ENCODE results near the gene SIM2.

The SIM2 gene

DNA sequence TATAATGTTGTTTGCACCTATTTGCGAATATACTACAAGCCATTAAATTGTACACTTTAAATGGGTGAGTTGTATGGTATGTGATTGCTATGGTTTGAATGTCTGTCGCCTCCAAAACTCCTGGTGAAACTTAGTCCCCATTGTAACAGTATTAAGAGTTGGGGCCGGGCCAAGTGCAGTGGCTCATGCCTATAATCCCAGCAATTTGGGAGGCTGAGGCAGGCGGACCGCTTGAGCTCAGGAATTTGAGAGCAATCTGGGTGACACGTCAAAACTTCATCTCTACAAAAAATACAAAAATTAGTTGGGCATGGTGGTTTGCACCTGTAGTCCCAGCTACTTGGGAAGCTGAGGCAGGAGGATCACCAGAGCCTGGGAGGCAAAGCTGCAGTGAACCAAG lies 12.0 kb upstream of the SIM2 start:
- no peak for DNase-seq

DNA sequence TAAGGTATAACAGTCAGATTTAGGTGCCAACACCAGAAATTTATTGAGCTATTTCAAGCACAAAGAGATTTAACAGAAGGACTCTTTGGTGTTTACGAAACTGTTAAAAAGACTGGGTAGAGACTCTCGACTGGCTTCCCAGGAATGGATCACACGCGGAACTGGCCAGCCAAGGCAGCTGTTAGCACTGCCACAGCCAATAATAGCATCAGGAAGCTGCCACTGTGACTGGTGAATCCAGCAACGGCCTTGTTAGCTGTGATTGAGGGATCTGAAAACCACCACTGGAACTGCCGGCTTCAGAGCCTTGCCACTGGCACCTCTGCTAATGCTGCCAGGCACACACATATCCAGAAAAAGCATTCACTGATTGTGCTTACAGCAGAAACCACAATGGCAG lies 10.6 kb upstream of the SIM2 start:
- no peak for DNase-seq

DNA sequence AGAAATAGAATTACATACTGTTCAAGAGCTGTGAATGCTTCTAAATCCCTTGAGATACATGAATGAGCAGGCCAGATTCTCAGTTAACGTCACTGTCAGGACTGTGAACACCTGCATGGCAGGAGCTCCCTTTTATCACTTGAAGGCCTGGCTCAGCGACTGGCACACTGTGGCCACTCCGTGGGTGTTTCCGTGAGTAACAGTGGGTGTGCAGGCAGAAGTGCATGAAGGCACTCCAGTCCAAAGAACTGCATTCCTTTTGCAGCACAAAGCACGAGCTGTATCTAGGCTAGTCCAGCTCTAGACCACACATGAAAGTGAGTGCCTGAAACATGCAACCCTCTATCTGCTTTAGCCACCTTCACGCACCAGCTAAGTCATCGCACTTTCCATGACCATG lies 9.6 kb upstream of the SIM2 start:
- DNase-seq: no peak

DNA sequence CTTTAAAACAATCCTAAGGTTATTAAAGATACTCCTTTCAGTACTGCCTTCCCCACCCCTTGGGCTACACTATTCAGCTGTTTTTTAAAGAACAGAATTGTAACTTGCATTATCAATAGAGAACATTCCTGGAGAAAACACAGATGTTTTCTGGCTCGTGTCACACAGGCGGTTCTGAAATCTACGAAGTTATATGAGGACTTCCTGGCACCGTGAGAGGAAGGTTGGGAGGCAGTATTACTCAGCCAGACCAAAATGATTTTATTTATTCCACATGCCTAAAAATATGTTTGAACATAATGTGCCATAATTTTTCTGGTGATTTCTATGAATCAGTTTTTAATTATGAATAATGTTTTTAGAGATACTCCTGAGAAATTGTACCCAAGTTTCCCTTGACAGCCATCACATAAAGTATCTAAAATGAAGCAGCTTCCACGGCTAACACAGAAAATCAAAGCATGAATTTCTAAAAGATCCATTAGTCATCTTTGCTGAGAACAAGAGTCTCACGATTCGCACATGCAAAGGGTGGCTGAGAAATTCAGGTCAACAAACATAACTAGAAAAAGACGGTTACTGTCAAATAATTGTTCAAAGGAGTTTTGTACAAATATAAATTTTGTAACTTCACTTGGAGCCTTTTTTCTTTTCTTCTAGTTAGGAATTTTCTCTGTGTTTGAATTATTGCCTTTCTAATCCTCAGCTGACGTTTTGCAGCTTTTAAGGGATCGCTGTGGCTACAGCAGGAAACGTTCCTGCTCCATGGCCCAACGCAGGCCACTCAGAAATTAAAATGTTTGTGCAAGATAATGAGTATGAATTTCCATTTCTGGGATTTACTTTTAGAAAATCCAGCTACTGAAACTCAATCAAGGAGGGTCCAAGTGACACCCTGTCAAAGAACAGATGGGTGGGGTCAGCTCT lies 8.0 kb upstream of the SIM2 start:
- no peak for DNase-seq

DNA sequence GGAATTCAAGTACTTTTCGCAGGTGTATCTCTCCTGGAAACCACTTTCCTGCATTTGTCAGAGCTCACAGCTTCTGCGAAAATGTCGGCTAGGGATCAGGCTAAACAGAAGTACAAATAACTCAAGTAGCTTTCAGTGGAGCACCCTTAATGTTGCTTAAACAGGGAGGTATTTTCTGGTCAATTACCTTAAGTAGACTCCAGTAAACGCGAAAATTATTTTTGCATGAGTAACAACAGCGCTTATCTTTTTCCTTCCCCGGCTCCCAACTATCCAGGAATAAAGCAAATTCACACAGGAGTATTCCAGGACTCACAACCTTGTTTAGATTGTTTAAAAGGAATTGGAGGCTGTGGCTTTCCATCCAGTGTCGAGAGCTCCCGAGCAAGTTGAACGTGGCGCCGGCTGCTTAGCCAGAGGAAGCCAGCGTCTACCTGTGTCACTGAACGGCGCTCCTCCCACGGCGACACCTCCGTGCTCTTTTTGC lies 7.3 kb upstream of the SIM2 start:
- no peak for DNase-seq

DNA sequence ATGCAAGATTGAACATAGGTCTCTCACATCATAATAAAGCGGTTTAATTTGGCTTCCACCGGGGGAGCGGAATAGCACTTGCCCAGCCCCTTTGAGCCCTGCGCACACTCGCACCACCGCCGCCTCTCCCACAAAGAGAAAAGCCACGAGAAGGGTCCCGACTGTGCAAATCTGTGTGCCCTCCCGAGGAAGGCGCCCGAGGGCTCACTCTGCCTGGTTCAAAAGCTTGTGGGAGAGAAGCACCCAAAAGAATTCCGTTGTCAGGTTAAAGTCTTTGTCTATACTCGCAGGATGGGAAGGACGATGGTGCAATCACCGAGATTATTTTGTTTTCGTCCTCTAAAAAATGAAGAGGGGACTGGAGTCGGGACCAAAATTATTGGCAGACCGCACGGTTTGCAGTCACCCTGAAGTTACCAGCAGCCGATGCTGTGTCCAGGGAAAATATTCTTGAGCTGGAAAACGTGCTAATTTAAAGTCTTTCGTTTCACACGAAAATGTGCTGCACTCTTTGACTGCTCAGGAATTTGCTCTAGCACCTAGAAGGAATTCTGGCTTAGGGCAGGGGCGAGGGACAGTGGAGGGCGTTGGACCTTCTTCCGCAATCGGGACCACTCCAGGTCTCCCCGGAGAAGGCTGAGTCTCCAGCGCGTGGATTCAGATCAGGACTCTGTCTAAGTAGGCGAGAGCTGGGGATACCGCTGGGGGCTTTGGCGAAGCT lies 6.6 kb upstream of the SIM2 start:
- DNase-seq: no peak

DNA sequence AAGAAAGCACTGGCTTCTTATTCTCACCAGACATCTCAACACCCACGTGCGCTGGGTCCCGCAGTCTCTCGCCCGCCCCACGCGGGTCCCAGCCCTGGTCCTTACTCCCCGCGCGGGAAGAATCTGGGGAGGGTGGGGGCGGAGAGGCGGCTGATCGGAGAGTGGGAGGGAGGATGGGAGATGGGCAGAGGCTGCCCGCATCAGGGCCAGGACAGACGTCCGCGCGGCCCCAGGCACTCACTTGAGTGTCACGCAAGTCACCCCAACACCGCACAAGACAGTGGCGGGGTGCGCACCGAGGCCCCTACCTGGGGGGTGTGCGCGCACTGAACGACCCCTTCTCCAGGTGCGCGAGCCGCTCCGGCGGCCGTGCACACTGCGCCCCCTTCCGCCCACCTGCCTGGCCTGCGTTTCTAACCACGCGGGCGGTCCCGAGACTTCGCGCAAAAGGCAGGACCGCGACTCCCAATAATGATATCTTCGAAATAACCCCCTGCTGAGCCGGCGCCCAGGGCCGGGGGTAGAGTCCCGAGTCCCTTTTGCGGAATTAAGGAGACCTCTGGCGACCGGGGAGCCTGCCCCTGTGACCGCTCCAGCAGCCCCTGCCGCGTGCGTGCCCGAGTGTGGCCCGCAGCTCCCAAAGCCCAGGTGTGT lies 6.0 kb upstream of the SIM2 start:
- no peak for DNase-seq

DNA sequence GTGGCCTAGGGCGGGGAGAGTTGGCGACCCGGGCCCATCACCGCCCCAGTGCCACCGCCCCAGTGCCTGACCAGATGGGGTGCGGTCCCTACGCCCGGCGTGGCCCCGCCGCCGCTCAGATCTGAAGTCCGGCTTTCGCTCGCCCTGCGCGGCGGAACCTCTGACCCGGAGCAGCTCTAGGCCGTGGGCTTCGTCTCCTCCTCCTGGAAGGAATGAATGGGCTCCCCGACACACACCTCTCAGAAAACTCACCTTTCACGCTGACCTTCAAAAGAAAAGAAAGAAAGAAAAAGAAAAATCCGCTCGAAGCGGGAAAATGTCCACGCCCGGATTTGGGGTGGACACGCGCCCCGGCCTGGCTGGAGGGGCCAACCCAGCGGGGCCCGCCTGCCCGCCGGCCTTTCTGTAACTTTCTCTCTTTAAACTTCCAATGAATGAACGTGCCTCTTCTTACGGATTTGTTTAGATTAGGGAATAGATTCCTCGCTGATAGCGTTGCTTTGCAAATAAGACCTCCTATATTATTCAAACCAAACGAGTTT lies 5.4 kb upstream of the SIM2 start:
- no peak for DNase-seq

DNA sequence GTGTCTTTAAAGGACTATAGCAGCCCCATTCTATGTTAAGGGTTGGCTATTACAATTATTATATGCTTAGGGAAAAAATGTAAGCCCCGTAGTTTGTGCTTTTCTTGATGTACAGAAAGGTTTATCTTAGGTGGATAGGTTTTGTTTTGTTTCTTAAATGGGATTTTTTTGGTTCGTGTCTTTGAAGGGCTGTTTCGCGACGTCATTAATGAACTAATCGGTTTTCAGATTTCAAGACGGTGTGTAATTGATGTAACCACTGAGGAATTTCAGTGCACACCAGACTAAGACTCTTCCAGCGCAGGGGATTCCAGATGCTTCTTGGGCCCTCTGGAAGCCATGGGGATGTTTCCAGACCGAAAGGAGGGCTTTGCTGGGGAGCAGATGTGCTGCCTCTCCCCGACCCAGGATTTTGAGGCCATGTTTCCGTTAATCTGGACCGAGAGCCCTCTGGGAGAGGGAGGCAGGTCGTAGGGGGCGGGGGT lies 4.8 kb upstream of the SIM2 start:
- DNase-seq: no peak

DNA sequence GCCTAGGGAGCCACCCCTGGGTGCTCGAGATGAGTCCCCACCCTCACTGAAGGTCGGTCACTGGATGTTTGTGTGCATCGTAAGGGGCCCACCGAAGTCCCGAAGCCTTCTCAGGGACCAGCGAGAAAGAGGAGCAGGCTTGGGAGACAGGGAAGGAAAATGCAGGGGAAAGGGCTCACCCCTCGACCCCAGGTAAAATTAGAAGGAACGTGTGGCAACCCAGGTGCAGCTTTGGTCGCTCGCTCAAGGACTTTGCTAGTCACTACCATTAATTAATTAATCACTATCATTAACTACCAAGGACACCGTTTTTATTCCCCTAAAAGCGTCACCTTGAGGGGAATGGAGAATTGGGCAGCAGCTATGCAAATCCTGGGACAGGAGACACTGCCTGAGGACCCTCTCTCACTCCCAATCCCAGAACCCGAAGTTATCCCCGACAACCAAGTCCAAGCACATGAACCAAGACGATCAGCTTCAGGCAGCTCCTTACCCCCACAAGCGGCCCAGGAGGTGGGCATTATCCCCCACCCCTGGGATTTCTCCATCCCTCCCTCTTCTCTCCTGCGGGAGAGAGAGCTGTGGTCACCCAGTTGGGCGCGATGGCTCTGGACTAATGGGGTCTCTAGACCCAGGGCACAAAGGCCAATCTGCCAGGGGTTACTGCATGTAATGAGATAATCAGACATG lies 4.2 kb upstream of the SIM2 start:
- no peak for DNase-seq

DNA sequence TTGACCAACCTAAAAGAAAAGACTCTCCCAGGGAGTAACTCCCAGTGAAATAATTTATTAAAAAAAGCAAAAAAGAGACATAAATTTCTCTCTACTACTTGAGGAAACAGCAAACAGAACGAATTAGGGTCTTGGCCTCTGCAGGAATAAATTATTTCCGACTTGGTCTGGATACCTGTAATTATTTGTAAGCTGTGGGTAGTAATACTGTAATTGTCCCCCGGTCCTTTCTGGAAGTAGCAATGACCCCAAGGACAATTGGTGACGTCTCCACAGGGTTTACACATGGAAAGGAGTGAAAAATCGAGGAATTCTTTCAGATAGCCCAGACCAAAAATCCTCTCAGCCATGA lies 3.7 kb upstream of the SIM2 start:
- DNase-seq: no peak

DNA sequence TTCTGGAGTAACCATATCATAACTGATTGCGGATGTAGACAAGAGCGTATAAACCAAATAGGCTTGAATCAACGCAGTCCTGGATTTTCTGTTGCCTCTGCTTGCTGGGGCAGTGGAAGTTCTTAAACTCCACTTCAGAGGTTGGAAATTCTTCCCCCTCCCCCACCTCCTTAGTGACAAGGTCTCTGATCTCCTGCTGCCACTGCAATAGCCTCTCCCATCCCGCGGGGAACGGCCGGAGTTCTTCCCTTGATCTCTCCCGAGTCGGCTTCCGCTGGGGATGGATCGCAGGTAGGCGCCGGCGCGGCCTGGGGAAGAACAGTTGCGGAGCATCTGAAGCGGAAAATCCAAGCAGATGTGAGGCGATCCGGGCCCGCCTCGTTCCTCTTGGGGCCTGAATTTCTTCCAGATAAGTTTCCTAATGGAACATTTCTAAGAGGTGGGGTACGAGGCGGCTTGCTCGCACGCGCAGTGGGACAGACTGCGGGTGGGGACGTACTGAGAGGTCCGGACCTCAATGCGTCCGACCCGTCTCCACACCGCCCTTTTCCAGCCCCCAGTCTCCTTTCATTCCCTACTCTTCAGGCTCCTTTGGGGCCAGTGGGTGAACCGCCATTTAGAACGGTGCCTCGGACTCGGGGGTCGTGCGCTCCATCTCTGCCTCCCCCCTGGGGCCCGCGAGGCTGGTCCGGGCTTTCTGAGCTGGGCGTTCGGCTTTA lies 3.1 kb upstream of the SIM2 start:
- DNase-seq: no peak

DNA sequence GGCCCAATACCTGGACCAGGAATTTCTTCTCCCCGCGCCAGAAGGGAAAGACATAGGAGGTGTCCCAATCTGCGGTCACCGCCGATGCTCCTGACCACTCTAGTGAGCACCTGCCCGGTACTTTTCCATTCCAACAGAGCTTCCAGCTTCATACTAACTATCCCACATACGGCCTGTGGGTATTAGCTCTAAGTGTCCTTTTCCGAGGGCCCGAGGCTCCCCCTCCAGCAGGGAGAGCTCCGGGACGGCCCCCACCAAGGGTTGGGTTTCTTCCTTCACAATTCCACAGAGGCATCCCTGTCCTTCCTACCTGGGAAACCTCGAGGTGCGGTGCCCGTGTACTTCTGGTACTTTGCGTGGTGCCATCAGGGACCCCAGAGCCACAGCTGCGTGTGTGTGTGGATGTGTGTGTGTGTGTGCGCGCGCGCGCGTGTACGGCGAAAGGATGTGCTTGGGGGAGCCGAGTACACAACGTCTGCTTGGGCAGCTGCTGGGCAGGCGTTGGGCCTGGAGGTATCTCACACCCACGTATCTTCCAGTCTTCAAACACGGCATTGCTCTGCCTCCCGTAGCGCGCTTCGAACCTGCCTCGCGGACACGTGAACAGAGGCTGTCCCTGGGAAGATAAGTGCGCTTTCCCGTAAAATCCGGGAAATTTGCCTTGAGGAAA lies 2.4 kb upstream of the SIM2 start:
- no peak for DNase-seq

DNA sequence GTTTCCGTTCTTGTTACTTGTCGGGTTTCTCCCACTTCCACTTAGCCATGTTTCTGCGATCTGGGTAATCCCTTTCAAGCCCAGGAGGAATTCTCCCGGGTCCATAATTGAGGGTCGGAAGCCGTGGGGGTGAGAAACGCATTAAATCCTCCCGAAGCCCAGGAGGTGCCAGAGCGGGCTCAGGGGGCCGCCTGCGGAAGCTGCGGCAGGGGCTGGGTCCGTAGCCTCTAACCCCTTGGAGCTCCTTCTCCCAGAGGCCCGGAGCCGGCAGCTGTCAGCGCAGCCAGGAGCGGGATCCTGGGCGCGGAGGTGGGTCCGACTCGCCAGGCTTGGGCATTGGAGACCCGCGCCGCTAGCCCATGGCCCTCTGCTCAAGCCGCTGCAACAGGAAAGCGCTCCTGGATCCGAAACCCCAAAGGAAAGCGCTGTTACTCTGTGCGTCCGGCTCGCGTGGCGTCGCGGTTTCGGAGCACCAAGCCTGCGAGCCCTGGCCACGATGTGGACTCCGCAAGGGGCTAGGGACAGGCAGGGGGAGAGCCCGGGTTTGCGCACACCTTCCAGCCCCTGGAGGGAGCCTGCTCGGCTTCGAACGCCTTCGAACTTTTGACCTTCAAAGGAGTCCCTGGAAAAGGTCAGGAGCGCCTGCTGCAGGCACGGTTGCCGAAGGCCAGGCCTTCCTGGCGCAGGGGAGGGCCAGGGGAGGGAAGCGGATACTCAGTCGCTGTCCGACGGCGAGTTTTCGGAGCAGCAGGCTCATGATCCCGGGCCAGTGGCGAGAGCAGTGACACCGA lies 1.7 kb upstream of the SIM2 start:
- DNase-seq: no peak

DNA sequence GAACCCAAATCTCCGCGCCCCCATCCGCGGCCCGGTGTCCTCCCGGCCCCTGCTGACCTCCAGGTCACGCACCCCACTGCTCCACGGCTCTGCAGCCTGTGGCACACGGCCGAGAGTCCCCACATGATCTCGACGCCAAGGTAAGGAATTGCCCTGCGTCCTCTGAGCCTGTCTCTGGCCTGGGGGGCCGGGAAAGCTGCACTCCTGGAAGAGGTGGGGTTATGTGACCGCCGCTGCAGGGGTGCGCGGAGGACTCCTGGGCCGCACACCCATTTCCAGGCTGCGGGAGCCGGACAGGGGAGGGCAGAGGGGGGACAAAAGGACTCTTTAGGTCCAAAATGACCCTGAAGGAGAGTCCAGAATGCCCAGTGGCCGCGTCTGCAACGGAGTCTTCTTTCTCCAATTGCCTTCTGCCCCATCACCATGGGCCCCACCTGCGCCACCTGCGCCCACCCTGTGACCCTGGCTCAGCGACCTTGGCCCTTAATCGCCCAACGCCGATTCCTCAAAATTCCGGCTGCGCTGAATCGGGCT lies 997 bp upstream of the SIM2 start:
- no peak for DNase-seq

DNA sequence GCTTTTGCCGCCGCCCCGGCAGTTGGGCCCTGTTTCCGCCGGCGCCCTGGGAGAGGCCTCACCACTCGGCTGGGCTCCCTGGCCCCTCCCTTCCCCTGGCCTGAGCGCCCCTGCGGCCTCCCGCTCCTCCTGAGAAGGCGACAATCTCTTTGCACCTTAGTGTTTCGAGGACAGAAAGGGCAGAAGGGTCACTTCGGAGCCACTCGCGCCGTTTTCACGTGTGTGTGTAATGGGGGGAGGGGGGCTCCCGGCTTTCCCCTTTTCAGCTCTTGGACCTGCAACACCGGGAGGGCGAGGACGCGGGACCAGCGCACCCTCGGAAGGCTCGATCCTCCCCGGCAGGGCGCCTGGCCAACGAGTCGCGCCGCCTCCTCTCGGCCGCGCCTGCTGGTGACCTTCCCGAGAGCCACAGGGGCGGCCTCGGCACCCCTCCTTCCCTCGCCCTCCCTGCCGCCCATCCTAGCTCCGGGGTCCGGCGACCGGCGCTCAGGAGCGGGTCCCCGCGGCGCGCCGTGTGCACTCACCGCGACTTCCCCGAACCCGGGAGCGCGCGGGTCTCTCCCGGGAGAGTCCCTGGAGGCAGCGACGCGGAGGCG lies 432 bp upstream of the SIM2 start:
- DNase-seq: no peak

DNA sequence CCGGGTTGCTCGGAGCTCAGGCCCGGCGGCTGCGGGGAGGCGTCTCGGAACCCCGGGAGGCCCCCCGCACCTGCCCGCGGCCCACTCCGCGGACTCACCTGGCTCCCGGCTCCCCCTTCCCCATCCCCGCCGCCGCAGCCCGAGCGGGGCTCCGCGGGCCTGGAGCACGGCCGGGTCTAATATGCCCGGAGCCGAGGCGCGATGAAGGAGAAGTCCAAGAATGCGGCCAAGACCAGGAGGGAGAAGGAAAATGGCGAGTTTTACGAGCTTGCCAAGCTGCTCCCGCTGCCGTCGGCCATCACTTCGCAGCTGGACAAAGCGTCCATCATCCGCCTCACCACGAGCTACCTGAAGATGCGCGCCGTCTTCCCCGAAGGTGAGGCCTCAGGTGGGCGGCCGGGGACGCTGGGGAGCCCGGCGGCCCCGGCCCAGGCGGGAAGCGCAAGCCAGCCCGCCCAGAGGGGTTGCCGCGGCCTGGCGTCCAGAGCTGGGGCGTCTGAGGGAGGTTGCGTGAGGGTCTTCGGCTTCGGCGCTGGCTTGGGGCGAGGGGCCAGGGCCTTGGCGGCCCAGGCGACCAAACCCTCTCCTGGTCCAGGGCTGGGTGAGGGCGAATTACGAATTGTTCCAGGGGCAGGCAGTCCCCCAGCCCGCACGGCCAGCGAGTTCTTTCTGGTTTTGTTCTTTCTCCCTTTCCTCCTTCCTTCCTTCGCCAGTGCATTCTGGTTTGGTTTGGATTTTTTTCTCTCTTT lies 805 bp downstream of the SIM2 start:
- DNase-seq: no peak

DNA sequence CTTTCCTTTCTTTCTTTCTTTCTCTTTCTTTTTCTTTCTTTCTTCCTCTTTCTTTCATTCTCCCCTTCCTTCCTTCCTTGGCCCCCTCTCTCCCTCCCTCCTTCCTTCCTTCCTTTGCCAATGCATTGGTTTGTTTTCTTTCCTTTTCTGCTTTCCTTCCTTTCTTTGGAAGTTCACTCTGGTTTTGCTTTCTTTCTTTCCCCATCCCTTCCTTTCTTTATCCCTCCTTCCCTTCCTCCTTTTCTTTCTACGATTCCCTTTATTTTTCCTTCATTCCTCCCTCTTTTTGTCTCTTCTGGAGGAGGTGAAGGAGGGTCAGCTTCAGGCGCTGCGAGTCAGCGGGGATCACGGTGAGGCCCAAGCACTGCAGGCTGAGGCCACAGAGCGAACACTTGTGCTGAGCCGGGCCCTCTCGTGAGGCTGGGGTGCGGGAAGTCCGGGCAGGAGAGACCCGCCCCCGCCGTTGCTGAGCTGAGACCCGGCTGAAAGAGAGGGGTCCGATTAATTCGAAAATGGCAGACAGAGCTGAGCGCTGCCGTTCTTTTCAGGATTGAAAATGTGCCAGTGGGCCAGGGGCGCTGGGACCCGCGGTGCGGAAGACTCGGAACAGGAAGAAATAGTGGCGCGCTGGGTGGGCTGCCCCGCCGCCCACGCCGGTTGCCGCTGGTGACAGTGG lies 1.5 kb downstream of the SIM2 start:
- no peak for DNase-seq

Data from stimulated activated CD8-positive, alpha-beta memory T cell treated with anti-CD3 and anti-CD28 coated beads, Interleukin-4, amount 100 ng/mL, for 48 hours (primary cell).